GM08714 (cell line): ENCODE results near the gene TECPR1.
A peak's percentile ranks its signal among the peaks of the same experiment; 100 is the strongest.

Experiments used
- H3K4me3 ChIP-seq: fragments of 200-500 bp; sonication (Bioruptor generic); 2 replicates; pipeline ENCODE4 v1.5.1; 2014; ENCODE audit warnings: mild to moderate bottlenecking, low read length, inconsistent platforms
- ZNF274 ChIP-seq: IDR thresholded peaks from 2 replicates; pipeline ENCODE4 v1.6.1; 2012; ENCODE audit warnings: mild to moderate bottlenecking, low read depth, low read length

The TECPR1 gene

DNA sequence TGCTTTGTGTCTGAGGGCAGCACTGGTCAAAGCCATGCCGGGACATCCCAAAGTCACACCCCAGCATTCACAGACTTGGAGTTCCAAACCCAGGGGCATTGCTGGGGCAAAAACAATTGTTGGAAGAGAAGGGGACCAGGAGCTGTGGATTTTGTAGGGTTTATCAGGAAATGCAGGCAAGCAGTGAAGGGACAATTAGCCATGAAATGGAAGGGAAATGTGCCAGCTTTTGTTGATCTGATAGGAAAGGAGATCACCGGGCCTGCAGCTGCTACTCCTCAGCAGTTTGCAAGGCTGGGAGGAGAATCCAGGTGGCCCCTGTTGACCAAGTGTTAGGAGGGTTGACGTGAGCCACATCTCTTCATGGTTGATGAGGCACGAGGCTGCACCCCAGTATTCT is 26.9 kb upstream of the TECPR1 start:
- H3K4me3 ChIP-seq, result no peak overlapping the region
- no peak for TF ChIP-seq ZNF274

- TF ChIP-seq ZNF274, result no peak
- no peak overlapping the region for H3K4me3 ChIP-seq
Observed at GRCh38 chr7:98278408-98278807, 26.4 kb upstream of the TECPR1 start.

DNA sequence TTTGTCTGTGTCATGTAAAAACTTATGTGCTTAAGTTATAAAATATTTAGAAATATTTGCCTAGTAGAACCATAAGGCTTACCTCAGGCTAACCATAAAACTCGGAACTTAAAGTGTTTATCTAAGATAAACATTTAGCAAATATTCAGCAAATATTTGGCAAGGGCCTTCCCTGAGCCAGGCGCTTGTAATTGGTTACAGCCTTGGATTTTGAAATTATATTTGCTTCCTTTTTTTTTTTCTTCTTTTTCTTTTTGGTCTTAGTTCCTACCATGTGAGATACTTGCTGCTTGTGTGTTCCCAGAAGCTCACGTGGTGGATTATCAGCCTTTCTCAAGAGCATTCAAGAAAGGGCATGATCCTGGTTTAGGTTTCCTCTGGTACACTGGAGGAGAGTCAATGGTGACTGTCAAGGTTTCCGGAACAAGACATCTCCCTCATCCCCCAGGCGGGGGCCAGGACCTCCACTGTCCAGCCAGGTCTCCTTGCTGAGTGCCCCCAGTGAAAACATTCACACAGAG is 24.3 kb upstream of the TECPR1 start:
- no peak for TF ChIP-seq ZNF274
- no peak overlapping the region for H3K4me3 ChIP-seq

DNA sequence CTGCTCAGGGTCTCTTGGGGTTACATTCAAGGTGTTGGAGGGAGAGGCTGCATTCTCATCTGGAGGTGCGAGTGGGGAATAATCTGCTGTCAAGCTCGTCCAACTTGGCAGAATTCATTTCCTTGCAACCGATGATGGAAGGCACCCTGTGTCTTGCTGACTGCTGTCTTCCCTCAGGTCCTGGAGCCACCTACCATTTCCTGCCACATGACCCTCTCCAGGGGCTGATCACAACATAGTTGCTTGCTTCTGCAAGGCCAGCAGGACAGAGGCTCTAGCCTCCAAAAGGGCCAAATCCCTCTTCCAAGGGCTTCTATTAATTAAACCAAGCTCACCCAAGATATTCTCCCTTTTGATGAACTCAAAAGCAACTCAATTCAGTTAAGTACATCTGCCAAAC is 15.3 kb upstream of the TECPR1 start:
- TF ChIP-seq ZNF274, result no peak
- no peak overlapping the region for H3K4me3 ChIP-seq

DNA sequence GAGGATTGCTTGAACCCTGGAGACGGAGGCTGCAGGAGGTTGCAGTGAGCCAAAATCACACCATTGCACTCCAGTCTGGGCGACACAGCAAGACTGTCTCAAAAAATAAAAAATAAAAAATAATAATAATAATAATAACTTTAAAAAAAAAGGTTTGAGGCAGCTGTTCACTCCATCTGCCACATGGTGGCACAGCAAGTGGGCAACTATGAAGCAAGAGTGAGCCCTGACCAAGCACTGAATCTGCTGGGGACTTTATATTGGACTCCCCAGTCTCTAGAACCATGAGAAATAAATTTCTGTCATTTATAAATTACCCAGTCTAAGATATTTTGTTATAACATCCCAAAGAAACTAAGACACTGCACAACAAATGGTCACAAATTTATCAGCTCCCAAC is 14.8 kb upstream of the TECPR1 start:
- TF ChIP-seq ZNF274, result no peak
- H3K4me3 ChIP-seq, result no peak overlapping the region

DNA sequence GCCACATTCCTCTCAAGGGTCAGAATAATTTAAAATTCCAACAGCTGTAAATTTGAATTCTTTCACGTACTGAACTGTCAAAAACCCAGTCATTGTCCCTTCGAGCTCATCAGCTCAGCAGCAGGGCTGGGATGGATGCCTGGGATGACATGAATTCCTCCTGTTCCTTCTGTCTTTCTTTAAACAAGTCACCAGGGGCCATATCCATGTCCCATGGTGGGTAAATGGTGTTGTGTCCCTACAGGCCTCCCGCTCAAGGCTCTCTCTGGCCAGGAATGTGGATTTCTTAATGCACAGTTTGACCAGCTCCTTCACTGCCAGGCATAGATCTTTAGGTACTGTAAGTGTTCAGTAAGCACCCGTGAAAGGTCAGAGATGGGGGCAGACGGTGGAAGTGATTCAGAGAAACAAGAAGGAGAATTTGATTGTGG is 13.8 kb upstream of the TECPR1 start:
- no peak overlapping the region for H3K4me3 ChIP-seq
- no peak for TF ChIP-seq ZNF274

- no peak overlapping the region for H3K4me3 ChIP-seq
- no peak for TF ChIP-seq ZNF274
Observed at GRCh38 chr7:98257701-98258100, 5.7 kb upstream of the TECPR1 start.

- no peak overlapping the region for H3K4me3 ChIP-seq
- TF ChIP-seq ZNF274, result no peak
Observed at GRCh38 chr7:98256431-98256830, 4.4 kb upstream of the TECPR1 start.

- TF ChIP-seq ZNF274, result no peak
Observed at GRCh38 chr7:98254951-98255610, 3.0 kb upstream of the TECPR1 start.

DNA sequence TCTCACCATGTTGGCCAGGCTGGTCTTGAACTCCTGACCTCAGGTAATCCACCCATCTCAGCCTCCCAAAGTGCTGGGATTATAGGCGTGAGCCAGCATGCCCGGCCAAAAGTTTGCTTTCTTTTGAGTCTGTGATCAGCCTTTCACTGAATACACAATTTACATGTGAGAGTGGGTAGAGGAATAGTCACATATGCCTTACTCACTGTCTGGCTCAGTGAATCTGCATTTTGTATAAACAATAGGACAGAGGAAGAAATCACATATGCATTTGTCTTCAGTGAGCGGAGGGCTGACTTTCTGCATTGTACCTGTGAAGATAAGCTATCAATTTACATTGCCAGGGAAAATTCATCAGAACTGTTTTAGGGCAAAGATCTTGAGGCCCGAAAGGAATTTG is 2.5 kb upstream of the TECPR1 start:
- H3K4me3 ChIP-seq, result no peak overlapping the region
- TF ChIP-seq ZNF274, result no peak

More at GRCh38 chr7:98254951-98255610, 3.0 kb upstream of the TECPR1 start:
- H3K4me3 ChIP-seq, result no peak overlapping the region

DNA sequence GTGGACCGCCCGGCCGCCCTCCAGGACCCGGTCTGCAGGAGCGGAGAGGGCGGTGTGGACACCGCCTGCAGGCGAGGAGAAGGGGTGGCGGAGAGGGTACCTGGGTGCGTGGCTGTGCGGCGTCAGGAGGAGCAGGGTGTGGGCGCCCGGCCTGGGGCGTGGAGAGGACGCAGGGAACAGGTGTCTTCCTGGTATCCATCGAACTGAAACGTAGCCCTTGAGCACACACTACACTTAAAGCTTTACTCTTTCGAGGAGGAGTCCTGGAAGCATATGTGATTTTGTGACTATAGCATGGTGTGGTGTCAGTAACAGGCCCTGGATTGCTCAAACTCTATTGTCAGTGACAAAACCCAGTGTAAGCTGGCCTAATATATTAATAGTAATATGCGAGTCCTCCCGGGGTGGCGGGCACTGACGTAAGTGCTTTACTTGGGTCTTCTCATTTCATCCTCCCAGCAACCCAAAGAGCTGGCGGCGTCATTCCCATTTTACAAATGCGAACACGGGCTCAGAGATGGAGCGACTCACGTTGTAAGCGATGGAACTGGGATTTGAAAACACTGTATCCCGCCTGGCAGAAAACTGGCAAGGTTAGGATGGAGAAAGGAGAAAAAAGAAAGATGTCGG is 508 bp upstream of the TECPR1 start:
- TF ChIP-seq ZNF274, result no peak
- H3K4me3 ChIP-seq, result peak overlapping the region; percentile 93

- peak overlapping the region; percentile 93 for H3K4me3 ChIP-seq
- TF ChIP-seq ZNF274, result no peak
Observed at GRCh38 chr7:98251231-98251600, 816 bp downstream of the TECPR1 start.

- TF ChIP-seq ZNF274, result no peak
- peak overlapping the region; percentile 93; the same call in 1 of the 2 replicates for H3K4me3 ChIP-seq
Observed at GRCh38 chr7:98250789-98251188, 1.2 kb downstream of the TECPR1 start.

DNA sequence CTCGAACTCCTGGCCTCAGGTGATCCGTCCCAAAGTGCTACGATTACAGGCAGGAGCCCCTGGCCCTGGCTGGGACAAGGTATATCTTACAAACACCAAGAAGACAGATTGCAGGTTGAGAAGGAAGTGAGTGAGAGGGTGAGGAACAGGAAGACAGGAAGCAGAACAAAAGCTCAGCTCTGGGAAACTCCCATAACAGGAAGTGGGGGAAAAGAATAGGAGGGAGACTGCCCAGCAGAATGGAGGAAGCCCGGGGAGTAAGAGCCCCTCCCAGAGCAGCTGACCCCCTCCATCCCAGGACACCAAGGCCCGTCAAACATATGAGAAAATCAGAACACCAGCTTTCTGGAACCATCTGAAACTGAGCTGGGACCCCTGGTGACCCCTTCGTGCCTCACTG is 2.9 kb downstream of the TECPR1 start:
- no peak for TF ChIP-seq ZNF274
- H3K4me3 ChIP-seq, result no peak overlapping the region

DNA sequence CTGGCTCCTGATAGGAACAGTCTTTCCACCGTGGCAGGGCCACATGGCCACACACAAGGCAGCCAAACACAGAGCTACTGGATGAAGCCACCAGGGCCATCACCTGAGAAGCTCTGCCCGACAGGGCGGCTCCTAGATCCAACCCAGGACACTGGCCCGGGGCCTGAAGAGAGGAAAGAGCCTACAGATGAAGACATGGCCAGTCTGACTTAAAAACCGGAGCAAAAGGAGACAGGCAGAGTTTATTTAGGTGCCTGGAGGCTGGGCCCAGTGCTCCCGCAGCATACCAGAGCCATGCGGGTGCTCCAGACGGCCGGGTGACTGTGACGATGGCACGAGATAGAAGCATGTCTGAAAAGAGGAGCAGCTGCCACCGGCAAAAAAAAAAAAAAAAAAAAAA is 3.9 kb downstream of the TECPR1 start:
- TF ChIP-seq ZNF274, result no peak
- no peak overlapping the region for H3K4me3 ChIP-seq
